ENCODE data around the gene CLEC18B.

- TF ChIP-seq, protein P1, sequence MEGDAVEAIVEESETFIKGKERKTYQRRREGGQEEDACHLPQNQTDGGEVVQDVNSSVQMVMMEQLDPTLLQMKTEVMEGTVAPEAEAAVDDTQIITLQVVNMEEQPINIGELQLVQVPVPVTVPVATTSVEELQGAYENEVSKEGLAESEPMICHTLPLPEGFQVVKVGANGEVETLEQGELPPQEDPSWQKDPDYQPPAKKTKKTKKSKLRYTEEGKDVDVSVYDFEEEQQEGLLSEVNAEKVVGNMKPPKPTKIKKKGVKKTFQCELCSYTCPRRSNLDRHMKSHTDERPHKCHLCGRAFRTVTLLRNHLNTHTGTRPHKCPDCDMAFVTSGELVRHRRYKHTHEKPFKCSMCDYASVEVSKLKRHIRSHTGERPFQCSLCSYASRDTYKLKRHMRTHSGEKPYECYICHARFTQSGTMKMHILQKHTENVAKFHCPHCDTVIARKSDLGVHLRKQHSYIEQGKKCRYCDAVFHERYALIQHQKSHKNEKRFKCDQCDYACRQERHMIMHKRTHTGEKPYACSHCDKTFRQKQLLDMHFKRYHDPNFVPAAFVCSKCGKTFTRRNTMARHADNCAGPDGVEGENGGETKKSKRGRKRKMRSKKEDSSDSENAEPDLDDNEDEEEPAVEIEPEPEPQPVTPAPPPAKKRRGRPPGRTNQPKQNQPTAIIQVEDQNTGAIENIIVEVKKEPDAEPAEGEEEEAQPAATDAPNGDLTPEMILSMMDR (optimal IDR thresholded peaks at IDR 0.05 in 1 of 3, IDR thresholded peaks at IDR 0.05 in 1 of 3, conservative IDR thresholded peaks at IDR 0.05 in 1 of 3; ENCODE audit: extremely low read depth in 1 of 3, insufficient read depth in 2 of 3, low read length in 3 of 3), result no peak
- no peak for TF ChIP-seq EZH2 (IDR thresholded peaks at IDR 0.05; ENCODE audit: low read length)
Observed at GRCh38 chr16:74456290-74456625, 35.0 kb upstream of the CLEC18B start.

All from keratinocyte (primary cell).